Activated naive CD4-positive, alpha-beta T cell treated with anti-CD3 and anti-CD28 coated beads, Interleukin-2, amount 50 U/mL, for 16 hours (primary cell): ENCODE results near the gene HOXC12.

Experiments
- DNase-seq: peaks from one replicate; pipeline ENCODE4 v3.0.0-alpha.2; 2020

The HOXC12 gene

GRCh38 chr12:53941187-53941586 is 13.5 kb upstream of the HOXC12 start:
- no peak for DNase-seq

GRCh38 chr12:53941750-53942149 is 13.0 kb upstream of the HOXC12 start:
- DNase-seq: no peak

- DNase-seq: no peak
Measured at GRCh38 chr12:53942467-53942997, 12.2 kb upstream of the HOXC12 start.

GRCh38 chr12:53944209-53944608 is 10.5 kb upstream of the HOXC12 start:
- DNase-seq: no peak

- no peak for DNase-seq
Measured at GRCh38 chr12:53944907-53945847, 9.5 kb upstream of the HOXC12 start.

DNA sequence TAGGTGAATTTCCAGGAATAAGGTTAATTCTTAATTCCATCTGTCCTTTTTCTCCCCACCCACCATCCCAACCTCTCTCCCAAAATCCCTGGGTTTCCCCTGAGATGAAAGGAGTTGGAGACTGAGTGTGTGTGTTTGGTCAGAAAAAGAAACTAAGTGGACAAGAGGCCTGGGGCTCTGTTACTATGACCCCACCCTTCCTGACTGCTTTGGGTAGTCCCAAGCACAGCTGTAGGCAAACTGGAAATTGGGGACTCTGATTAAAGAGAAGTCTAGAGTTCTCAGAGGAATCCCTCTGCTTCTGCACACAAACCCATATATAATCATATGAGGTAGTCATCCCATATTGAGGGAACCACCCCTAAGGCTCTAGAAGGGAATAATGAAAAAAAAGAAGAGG is 7.0 kb upstream of the HOXC12 start:
- no peak for DNase-seq

DNA sequence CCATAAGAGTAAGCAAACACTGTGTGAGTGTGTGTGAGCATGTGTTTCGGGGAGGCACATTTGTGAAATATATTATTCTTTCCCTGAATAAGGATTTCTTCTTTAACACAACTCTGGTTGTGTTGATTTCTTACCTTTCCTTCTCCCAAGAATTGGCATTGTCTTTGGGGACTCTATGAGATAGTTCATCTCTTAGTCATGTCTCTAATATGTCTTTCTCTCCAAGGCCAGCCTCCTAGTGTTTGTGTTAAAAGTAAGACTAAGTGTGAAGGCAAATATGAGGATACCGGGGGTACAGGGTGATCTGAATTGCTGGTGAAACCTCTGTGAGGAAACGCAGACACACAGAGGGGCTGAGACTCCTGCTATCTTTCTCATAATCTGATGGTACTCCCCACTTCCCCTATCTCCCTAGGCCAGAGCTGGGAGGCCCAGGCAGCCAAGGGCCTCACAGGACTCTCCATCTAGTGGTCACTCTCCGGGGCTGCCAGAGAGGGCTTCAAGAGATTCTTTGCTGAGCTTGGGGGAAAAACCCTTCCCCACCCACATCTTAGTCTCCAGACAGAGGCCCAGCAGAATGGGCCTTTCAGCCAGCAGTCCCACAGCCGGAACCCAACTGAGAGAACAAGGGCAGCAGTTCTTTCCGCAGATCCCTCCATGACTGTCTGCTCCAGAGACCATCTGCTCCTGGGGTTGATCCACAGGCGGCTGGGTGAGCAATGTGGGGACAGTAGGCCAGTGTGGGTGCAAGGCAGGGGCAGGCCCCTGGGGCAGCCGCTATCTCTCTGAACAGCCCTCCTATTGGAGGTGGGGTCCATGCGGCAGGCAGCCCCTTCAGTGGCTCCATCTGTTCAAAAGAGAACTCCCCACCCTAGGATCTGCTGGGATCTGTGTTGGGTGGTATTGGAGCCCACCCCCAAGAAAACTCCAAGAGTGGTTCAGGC is 5.8 kb upstream of the HOXC12 start:
- no peak for DNase-seq

- DNase-seq: no peak
Measured at GRCh38 chr12:53949631-53950436, 4.9 kb upstream of the HOXC12 start.

DNA sequence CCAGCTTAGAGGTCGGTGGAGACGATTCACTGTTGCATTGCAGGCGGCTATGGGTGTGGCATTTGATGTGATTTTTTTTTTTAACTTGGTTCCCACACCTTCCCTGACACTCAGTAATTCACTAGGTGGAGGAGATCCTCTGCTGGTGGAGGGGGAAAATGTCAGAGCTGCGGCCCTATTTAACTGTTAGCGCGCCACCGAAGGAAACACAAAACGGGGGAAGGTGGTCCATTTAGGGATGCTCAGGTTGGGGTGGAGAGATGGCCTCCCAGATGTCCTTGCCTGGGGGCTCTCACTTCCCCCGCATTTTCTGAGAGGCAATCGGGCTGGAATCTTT is 4.3 kb upstream of the HOXC12 start:
- DNase-seq: no peak

DNA sequence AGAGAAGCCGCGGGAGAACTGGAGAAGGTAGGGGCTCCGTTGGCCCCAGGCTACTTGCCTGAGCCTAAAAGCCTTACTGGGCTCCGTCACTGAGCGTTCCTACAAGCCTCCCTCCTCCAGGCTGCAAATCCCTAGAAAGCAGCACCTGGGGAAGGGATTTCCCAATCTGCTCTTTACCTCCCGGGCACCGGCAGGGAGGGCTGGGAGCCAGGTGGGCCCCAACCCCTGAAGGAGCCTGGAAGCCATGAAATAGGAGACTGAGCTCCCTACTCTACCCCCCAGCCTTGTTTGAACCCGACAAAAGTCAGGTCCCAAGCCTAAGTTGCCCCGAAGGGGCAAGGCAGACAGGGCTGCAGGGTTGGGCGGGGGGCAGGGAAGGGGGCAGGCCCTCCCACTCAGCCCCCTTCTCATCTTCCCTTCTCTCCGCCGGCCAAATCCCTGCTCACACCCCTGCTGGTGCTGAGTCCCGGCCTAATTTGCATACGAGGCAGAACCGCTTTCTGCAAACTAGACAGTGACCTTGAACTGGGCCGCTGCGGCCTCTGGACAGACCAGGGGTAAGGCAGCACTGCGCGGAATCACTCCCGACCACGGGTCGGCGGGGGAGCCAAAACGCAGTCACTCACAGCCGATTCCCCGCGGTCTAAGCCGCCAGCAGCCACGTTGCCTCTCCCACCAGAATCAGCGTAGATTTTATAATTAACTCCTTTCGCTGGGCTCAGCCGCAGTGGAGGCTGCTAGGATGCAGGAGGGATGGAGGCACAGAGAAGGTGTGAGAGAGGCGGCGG is 3.7 kb upstream of the HOXC12 start:
- DNase-seq: no peak

DNA sequence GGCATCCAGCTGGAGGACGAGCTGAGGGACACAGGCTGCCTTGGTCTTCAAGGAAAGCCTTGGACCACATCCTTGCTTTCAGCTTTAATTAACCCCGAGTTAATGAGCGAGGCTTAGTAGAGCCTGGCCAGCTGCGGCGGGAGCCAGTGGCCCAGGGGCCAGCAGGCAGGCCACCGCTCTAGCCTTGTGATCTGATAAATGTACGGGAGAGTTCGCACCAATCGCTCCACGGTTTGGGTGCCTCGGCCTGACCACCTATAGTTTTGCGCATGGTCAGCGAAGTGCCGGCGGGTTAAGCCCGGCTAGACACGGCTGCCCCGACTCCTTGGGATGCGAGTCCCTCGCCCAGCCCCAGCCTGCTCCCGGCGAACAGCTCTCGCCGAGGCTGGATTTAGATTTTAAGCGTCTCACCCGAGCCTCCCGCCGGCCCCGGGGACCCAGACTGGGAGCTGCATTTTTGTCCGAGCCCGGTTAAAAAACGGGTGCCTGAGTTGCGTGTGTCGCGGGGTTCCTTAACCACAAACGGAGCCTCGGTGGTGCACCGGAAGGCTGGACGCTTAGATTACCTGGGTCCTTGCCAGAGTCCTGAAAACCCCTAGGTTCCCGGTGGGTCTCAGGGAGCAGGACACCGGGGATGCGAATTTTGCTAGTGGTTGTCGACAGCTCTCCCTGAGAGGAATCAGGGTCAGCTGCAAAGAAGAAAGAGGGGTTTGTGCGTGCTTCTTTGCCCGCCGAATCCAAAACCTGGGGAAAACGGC is 2.9 kb upstream of the HOXC12 start:
- no peak for DNase-seq

GRCh38 chr12:53952335-53952694 is 2.4 kb upstream of the HOXC12 start:
- DNase-seq: no peak

DNA sequence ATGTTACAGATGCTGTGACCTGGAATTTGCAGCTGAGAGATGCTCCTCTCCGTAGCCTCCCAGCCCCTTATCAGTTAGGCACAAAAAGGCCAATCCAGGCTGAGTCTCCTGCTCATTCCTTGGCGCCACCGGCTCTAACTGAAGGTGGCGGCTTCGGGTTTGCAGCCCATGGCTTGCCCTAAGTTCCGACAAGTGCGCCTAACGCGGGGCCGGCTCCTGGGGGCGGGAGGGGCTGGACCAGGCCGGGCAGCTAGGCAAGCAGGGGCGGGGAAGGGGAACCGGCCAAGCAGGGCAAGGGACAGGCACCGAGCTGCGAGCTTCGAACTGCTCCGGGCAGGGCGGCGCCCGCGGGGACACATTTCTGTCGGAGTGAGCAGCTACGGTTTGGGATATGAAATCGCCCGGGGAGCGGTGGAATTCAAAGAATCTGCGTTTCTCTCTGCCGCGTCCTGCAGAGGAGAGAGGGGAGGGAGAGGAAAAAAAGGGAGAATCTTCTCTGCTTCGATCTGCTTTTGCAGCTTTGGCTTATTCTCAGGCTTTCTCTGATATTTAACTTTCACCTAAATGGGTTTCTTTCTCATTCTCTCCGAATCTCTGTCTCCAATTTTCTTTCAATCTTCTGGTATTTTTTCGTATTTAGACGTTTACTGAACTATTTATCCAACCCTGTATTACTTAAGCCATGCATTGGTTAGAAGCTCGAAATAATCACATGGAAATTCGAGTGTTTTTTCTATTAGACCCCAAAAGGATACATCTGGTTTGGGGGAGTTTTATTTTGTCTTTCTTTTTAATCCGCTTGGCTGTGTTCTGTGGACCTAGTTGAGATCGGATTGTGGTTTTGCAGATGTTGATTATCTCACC is 1.6 kb upstream of the HOXC12 start:
- no peak for DNase-seq

DNA sequence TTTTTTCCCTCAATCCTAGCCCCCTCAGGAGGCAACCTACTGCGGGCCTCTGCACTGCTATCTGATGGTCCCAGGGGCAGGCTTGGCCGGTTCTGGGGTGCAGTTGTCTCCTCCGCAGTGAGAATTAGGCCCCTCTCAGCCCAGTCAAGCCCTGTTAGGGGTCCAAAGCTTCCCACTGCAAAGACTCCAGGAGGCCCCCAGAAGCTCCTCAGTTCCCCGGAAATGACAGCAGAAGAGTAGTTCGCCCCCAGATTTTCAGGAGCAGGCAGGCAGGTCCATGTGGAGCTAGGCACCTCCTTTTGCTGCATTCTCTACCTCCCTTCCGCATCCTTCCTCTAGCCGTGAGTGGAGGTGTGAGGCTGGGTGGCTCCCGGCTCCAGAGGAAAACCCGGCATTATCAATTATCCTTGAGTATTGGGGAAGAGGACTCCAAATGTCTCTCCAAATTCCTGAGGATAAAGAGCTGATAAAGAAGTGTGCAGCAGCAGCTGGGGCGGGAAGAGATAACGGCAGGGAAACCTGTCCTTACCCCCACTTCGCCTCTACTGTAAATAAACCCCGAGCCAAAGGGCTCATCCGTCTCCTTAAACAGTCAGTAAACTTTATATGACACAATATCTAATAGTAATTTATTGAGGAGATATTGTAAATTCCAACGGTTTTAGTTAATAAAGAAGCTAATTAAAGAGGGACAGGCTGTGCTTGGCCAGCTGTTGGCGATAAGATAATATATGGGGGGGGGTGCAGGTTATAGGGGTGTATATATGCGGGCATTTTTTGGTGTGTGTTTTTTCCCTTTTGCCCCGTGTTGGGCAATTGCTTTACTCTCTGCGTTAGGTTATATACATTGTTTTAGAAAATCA is 641 bp upstream of the HOXC12 start:
- no peak for DNase-seq

GRCh38 chr12:53955036-53955775 is 503 bp downstream of the HOXC12 start:
- DNase-seq: no peak

- DNase-seq: no peak
Measured at GRCh38 chr12:53955776-53956250, 1.1 kb downstream of the HOXC12 start.

GRCh38 chr12:53956251-53956887 is 1.7 kb downstream of the HOXC12 start:
- no peak for DNase-seq
